GM12873 (cell line): Measurements from ENCODE around the gene NEDD4L.

Experiments used
- CTCF ChIP-seq: IDR thresholded peaks from 2 replicates; pipeline ENCODE4 v1.5.1; 2012; ENCODE audit warnings: low read depth, mild to moderate bottlenecking, moderate library complexity, low read length, control low read depth; ENCODE audit not compliant: insufficient read depth; ENCODE audit errors: missing control alignments

The NEDD4L gene

GRCh38 chr18:58300867-58301266 lies 256.8 kb downstream of the NEDD4L start:
- TF ChIP-seq CTCF: no peak

DNA sequence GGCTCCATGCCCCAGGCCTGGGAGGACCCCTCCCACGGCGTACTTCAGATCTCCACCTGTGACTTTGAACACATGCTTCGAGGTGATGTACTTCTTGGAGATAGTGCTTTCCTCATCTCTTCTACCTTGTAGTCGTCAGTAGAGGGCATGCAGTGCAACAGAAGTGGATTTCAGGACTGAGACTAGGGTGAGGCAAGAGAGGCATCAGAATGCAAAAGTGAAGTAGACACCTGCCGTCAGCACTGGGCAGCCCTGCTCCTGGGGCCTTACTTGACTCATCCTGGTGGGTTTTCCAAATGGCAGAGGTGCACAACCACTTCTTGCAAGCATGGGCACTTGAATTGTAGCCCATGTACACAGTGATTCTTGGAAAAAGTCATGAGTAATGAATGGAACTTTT lies 258.8 kb downstream of the NEDD4L start:
- peak; percentile 14 for TF ChIP-seq CTCF

- TF ChIP-seq CTCF: no peak
These were observed 259.3 kb downstream of the NEDD4L start for GRCh38 chr18:58303363-58303762.

DNA sequence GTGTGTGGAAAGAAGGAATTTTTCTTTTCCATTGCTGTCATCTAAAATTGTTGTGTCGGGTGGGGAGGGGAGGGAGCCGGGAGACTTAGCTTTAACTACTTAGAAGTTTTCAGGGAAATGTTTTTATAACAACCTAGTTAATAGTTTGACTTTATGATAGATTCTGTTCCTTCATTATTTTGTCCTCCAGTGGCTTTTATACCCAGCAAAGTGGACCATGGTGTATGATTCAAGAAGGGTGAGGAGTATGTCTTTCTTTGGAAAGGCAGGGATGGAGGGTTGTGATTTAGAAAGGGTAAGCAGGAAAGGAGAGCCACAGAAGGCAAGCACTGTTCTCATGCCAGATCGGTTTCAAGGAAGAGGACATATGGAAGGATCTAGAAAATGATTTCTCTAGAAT lies 261.8 kb downstream of the NEDD4L start:
- TF ChIP-seq CTCF: no peak

GRCh38 chr18:58307441-58307840 lies 263.4 kb downstream of the NEDD4L start:
- no peak for TF ChIP-seq CTCF

- TF ChIP-seq CTCF: no peak
These were observed 264.4 kb downstream of the NEDD4L start for GRCh38 chr18:58308463-58308862.

DNA sequence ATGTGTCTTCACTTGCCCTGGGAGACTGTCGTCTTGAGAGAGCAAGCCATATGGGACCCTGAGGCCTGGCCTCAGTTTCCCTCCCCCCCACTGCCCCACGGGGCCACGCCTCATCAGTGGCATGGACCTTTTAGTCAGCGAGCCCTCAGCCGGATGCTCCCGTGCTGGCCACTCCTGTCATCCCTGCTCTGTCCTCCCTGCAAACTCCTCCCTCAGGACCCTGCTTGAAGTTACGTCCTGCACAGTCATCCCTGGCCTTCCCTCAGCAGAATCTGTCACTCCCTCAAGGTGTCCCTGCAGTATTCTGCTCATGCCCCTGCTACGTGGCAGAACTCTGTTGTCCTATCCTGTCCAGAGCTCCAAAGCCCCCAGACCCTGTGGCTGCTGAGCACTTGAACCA lies 265.1 kb downstream of the NEDD4L start:
- TF ChIP-seq CTCF: no peak

GRCh38 chr18:58309610-58310239 lies 265.7 kb downstream of the NEDD4L start:
- TF ChIP-seq CTCF: no peak
